HK-2 (cell line): ENCODE data around the gene NAA25.
"Not testable (repeated sequence)": the region's sequence is repeated elsewhere in the genome, so short reads cannot be mapped to it uniquely, and the experiment has no call there.

Source experiments
- DNase-seq: peaks from one replicate; pipeline ENCODE4 v3.0.0-alpha.2; 2018; ENCODE audit not compliant: unreplicated experiment

NAA25 gene

GRCh38 chr12:112009596-112009995 lies 99.0 kb downstream of the NAA25 start:
- not testable (repeated sequence) for DNase-seq

- DNase-seq = no peak
Measured at GRCh38 chr12:112008918-112009317, 99.7 kb downstream of the NAA25 start.

GRCh38 chr12:112007945-112008344 lies 100.6 kb downstream of the NAA25 start:
- DNase-seq = no peak

- no peak for DNase-seq
Measured at GRCh38 chr12:112005419-112006395, 102.9 kb downstream of the NAA25 start.

GRCh38 chr12:112004041-112004440 lies 104.5 kb downstream of the NAA25 start:
- no peak for DNase-seq

GRCh38 chr12:112001576-112001975 lies 107.0 kb downstream of the NAA25 start:
- DNase-seq = no peak

GRCh38 chr12:112000820-112001219 lies 107.8 kb downstream of the NAA25 start:
- no peak for DNase-seq

GRCh38 chr12:111999129-111999528 lies 109.5 kb downstream of the NAA25 start:
- DNase-seq = not testable (repeated sequence)

GRCh38 chr12:111998015-111998414 lies 110.6 kb downstream of the NAA25 start:
- no peak for DNase-seq

- no peak for DNase-seq
Measured at GRCh38 chr12:111997300-111997699, 111.3 kb downstream of the NAA25 start.

- no peak for DNase-seq
Measured at GRCh38 chr12:111995782-111996480, 112.7 kb downstream of the NAA25 start.

- not testable (repeated sequence) for DNase-seq
Measured at GRCh38 chr12:111994211-111995111, 114.1 kb downstream of the NAA25 start.

- DNase-seq = no peak
Measured at GRCh38 chr12:111993292-111994150, 115.1 kb downstream of the NAA25 start.

GRCh38 chr12:111992464-111992863 lies 116.1 kb downstream of the NAA25 start:
- DNase-seq = no peak

- no peak for DNase-seq
Measured at GRCh38 chr12:111991946-111992345, 116.6 kb downstream of the NAA25 start.

GRCh38 chr12:111991535-111991934 lies 117.0 kb downstream of the NAA25 start:
- DNase-seq = no peak

GRCh38 chr12:111984820-111985219 lies 123.8 kb downstream of the NAA25 start:
- no peak for DNase-seq

GRCh38 chr12:111981987-111982386 lies 126.6 kb downstream of the NAA25 start:
- DNase-seq = no peak

GRCh38 chr12:111980598-111980997 lies 128.0 kb downstream of the NAA25 start:
- DNase-seq = no peak

GRCh38 chr12:111978545-111978944 lies 130.0 kb downstream of the NAA25 start:
- no peak for DNase-seq

- DNase-seq = no peak
Measured at GRCh38 chr12:111976860-111977259, 131.7 kb downstream of the NAA25 start.
